PC-3 (cell line): ENCODE results near the gene SVBP.

Experiments used
- CTCF ChIP-seq: fragments of 300-600 bp; sonication (generic); conservative IDR thresholded peaks from 2 replicates; pipeline ENCODE4 v1.5.1; 2017; ENCODE audit warnings: antibody characterized with exemption, low read depth, mild to moderate bottlenecking, low read length
- EZH2 ChIP-seq: fragments of 300-600 bp; sonication (generic); IDR thresholded peaks from one replicate; pipeline ENCODE4 v1.6.1; 2017; ENCODE audit warnings: antibody characterized with exemption, mild to moderate bottlenecking, low read length; ENCODE audit not compliant: unreplicated experiment
- EZH2phosphoT487 ChIP-seq: fragments of 300-600 bp; sonication (generic); IDR thresholded peaks from 2 replicates; pipeline ENCODE4 v1.6.1; 2018; ENCODE audit warnings: mild to moderate bottlenecking, antibody characterized with exemption, low read length, borderline replicate concordance

DNA sequence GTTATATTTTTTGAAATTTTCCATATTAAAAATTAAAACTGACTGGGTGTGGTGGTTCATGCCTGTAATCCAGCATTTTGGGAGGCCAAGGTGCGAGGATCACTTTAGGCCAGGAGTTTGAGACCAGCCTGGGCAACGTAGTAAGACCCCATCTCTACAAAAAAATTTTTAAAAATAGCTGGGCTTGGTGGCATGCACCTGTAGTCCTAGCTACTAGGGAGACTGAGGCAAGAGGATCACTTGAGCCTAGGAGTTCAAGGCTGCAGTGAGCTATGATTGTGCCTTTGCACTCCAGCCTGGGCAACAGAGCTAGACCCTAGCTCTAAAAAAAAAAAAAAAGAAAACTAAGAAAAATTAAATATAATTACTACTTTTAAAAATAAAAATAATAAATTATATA is 4.5 kb upstream of the SVBP start:
- no peak for TF ChIP-seq CTCF
- no peak for TF ChIP-seq EZH2phosphoT487
- TF ChIP-seq EZH2, result no peak
